NCI-H1930 (cell line): ENCODE measurements around the gene TOR4A.
"Not testable (repeated sequence)": the region's sequence is repeated elsewhere in the genome, so short reads cannot be mapped to it uniquely, and the experiment has no call there.

Experiments used
- DNase-seq, 2 experiments: peaks; one replicate each; lab custom pipeline; 2025; lab: John Stamatoyannopoulos, UW

Gene TOR4A

GRCh38 chr9:137318602-137319001, 41.1 kb downstream of the TOR4A start:
- DNase-seq: no peak

- no peak for DNase-seq
These were observed 41.6 kb downstream of the TOR4A start for GRCh38 chr9:137319011-137319738.

DNA sequence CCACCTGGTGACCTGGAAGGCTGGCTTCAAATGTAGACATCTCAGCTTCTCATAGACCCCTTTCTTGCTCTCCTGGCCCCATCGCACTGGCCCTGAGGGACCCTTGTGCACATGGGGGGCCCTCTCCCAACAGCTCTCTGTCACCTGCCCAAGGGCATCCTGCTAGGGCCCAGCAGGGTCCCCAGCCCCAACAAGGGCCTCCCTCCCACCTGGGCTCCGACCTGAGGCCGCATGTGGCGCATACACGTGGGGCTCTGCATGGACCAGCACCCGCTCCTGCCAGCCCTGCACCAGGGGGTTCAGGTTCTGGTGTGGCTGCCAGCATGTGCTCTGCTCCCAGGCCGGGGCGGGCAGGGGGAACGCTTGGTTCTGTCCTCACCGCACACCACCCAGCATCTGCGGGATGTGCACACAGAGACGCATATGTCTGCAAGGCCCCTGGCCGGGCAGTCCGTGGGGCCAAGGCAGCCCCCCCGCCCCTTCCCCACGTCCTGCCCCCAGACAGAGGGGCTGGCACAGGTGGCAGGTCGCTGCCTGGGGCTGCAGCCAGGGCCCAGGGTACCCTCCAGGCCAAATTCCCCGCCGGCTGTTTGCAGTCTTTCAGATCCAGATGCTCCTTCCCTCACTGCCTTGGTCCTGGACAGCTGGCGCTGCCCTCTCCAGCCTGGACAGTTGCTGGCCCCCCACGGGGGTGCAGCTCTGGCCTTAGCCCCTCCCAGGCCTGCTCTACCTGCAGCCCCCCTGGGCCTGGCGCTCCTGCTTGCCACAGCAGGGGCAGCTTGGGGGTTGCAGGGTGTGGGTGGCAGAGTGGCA, 42.4 kb downstream of the TOR4A start:
- DNase-seq: no peak

- DNase-seq: no peak
These were observed 43.2 kb downstream of the TOR4A start for GRCh38 chr9:137320555-137321384.

- DNase-seq: no peak
These were observed 44.3 kb downstream of the TOR4A start for GRCh38 chr9:137321726-137322361.

DNA sequence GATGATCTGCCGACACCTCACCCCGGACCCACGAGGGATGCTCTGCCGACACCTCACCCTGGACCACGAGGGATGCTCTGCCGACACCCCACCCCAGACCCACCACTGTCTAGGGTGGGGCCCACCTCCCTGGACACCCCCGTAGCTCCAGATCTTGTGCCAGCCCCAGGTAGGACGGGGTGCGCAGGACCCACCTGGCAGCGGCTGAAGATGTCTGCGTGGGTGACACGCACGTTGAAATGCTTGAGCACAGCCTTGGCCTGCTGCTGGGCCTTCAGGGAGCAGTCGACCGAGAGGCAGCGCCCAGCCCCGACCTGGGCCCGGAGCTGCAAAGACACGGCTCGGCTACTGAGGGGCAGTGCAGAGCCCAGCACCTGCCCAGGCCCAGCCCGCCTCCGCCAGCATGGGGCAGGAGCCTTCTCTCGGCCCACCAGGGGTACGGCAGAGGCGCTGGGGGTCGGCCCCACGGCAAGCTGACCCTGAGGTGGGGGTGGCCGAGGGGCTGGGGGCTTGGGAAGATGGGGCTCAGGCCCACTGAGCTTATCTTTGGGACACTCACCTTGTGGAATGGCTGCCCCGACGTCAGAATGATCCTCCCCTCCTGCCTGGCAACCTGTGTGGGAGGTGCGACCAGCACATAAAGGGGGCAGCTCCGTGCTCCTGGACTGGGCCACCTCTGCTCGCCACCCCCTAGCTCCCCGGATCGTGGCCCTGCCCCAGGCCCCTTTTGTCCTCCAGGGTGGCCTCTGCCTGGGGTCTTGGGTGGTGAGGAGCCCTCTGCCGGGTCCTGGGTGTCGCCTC, 46.2 kb downstream of the TOR4A start:
- DNase-seq: no peak

DNA sequence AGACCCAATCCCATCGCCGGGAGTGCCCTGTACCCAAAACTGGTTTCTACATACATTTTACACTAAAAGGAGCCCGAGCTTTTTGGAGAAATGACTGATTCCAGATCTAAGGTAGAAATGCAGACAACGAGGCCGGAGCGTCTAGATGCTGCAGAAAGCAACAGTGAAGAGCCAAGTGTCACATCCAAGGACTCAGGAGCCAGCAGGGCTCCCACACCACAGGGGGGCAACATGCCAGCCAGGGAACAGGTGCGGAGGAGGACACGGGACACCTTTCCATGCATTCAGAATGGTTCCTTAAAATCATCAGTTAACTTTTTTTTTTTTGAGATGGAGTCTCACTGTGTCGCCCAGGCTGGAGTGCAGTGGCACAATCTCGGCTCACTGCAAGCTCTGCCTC, 47.6 kb downstream of the TOR4A start:
- DNase-seq: no peak

- no peak for DNase-seq
These were observed 48.3 kb downstream of the TOR4A start for GRCh38 chr9:137325799-137326198.

DNA sequence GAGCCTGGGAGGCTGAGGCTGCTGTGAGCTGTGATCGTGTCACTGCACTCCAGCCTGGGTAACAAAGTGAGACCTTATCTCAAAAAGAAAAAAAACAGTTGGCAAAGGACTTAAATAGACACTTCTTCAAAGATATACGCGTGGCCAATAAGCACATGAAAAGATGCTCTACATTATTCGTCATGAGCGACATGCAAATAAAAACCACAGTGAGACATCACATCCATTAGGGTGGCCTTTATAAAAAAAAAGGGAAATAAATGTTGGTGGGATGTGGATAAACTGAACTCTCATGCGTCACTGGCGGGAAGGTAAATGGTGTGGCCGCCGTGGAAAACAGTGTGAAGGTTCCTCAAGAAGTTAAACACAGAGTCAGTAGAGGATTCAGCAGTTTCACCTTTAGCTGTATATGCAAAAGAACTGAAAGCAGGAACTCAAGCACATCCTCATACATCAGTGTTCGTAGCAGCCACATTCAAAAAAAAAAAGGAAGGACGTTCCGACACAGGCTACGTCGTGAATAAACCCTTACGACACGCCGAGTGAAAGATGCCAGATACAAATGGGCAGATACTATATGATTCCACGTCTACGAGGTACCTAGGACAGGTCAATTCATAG, 49.0 kb downstream of the TOR4A start:
- DNase-seq: no peak

DNA sequence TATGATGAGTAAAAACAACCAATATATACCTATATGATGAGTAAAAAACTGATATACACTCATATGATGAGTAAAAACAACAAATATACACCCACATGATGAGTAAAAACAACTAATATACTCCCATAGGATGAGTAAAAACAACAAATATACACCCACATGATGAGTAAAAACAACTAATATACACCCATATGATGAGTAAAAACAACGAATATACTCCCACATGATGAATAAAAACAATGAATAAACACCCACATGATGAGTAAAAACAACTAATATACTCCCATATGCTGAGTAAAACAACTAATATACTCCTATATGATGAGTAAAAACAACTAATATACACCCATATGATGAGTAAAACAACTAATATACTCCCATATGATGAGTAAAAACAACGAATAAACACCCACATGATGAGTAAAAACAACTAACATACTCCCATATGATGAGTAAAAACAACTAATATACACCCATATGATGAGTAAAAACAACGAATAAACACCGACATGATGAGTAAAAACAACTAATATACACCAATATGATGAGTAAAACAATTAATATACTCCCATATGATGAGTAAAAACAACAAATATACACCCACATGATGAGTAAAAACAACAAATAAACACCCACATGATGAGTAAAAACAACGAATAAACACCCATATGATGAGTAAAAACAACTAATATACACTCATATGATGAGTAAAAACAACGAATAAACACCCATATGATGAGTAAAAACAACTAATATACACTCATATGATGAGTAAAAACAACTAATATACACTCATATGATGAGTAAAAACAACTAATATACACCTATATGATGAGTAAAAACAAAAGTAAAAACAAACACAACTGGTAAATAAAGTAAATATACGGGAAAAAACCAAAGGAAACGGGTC, 50.4 kb downstream of the TOR4A start:
- DNase-seq: not testable (repeated sequence)

GRCh38 chr9:137329590-137329989, 52.1 kb downstream of the TOR4A start:
- DNase-seq: not testable (repeated sequence)

GRCh38 chr9:137330689-137331088, 53.2 kb downstream of the TOR4A start:
- no peak for DNase-seq

- no peak for DNase-seq
These were observed 54.4 kb downstream of the TOR4A start for GRCh38 chr9:137331929-137332328.
